Measurements from ENCODE around the gene REV1. TPM values are rescaled to one million over a fixed set of nuclear protein-coding genes. Genes with fewer than 3 reads are reported as not detected.

The REV1 gene
- total and polyA plus RNA-seq, 2 experiments from 2014 or later = 32.9 to 46.7 TPM

- H3K27me3 ChIP-seq (ENCODE audit: insufficient read depth) = no peaks in the 10 kb centered on the region
- no peaks in the 10 kb centered on the region for H3F3A ChIP-seq (replicated peaks; ENCODE audit: low read depth)
- peak overlapping the region; percentile 70; the same call in 1 of the 2 replicates for H3K27ac Mint-ChIP-seq
- TF ChIP-seq JUNB (IDR thresholded peaks at IDR 0.05; ENCODE audit: unreplicated experiment) = no peak
- TF ChIP-seq EZH2phosphoT487 (IDR thresholded peaks at IDR 0.05; ENCODE audit: unreplicated experiment) = no peak
- TF ChIP-seq EZH2 (IDR thresholded peaks at IDR 0.05; ENCODE audit: low read depth, unreplicated experiment) = no peak
- no peak for TF ChIP-seq CTCF (conservative IDR thresholded peaks at IDR 0.05; ENCODE audit: low read depth in 2 of 2)
- TF ChIP-seq ZNF114 (CRISPR knock-in tag; IDR thresholded peaks at IDR 0.05) = no peak
- no peak for TF ChIP-seq CREB1 (CRISPR knock-in tag; IDR thresholded peaks at IDR 0.05; ENCODE audit: low read depth)
- TF ChIP-seq REST (IDR thresholded peaks at IDR 0.05; ENCODE audit: unreplicated experiment) = no peak
- no peak for TF ChIP-seq POLR2AphosphoS5 (IDR thresholded peaks at IDR 0.05; ENCODE audit: low read depth)
- TF ChIP-seq ETS1 (IDR thresholded peaks at IDR 0.05) = no peak
- TF ChIP-seq ZNF331 (CRISPR knock-in tag; IDR thresholded peaks at IDR 0.05; ENCODE audit: low read depth) = no peak
- no peak for TF ChIP-seq ZNF462 (CRISPR knock-in tag; IDR thresholded peaks at IDR 0.05)
- TF ChIP-seq STAT1 (IDR thresholded peaks at IDR 0.05; ENCODE audit: unreplicated experiment) = no peak
- H3K27me3 Mint-ChIP-seq (ENCODE audit: insufficient read depth, low read depth, poor library complexity) = no peaks in the 10 kb centered on the region
- no peaks in the 10 kb centered on the region for H3K9me3 Mint-ChIP-seq
- peaks cover 5% of the 10 kb centered on the region; the same call in 1 of the 2 replicates for H3K36me3 ChIP-seq (ENCODE audit: insufficient read depth)
- H2AFZ ChIP-seq = no peak overlapping the region
- H3K4me2 ChIP-seq = no peak overlapping the region
- peaks cover 22% of the 10 kb centered on the region for H3K36me3 Mint-ChIP-seq (ENCODE audit: low read depth)
- peaks cover 15% of the 10 kb centered on the region for H3K4me1 ChIP-seq (ENCODE audit: insufficient read depth)
- no peaks in the 10 kb centered on the region for H4K20me1 ChIP-seq (replicated peaks; ENCODE audit: insufficient read depth)
- DNase-seq (ENCODE audit: low spot score) = no peak
- H3K9me2 ChIP-seq (ENCODE audit: insufficient read depth) = no peaks in the 10 kb centered on the region
- H3K4me3 ChIP-seq = no peak overlapping the region
- H3K27ac ChIP-seq (ENCODE audit: low read depth) = 0 out of 2 replicates have a peak overlapping the region, but pooled peaks have one; percentile 23
- no peak for ATAC-seq
- no peak overlapping the region for H3K4me3 Mint-ChIP-seq
- H3K79me2 ChIP-seq (replicated peaks; ENCODE audit: insufficient read depth) = peaks cover 32% of the 10 kb centered on the region
- peaks cover 10% of the 10 kb centered on the region for H3K4me1 Mint-ChIP-seq
These were observed 44.8 kb downstream of the REV1 start for GRCh38 chr2:99445065-99445464.

All from GM23338 (cell line).